Measurements from ENCODE around the gene HDAC9. TPM values are rescaled to one million over a fixed set of nuclear protein-coding genes. Genes with fewer than 3 reads are reported as not detected.

HDAC9 gene
- total and polyA plus RNA-seq, 2 of the 13 experiments (the other 11 are each of a cell fraction or from before 2014, with no cell fraction given), result 0.05 to 0.07 TPM

DNA sequence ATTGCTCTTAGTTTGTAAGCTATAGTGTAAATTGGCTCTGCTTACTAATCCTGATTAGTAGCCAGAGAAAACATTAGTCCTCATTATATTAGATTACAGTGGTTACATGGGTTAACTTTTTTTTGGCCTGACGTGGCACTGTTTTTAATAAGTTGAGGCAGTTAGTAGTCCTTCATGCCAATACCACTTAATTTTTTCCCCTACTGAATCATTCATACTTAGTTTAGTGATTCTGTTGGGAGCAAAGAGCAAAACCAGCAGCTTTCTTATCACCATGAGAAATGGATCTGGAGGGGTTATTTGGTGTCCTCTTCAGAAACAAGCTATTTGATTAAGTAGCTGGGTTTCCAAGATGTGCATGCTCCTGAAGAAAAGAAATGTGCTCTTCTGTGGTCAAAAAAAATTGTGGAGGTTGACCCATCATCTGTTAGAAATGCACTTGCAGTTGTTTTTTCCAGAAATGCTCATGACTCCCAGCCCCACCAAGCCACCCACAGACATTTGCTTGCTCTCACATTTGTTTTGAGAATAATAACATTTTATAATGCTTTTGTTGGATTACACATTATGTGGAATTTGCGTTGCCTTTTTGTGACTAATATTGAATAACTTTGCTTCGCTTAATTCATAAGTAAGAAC lies 258.5 kb downstream of the HDAC9 start:
- WGBS (ENCODE audit: low lambda C conversion rate), result 4% methylated on average over 3 of the region's 3 CpGs
- Histone ChIP-seq H3K9ac (ENCODE audit: insufficient read depth, low read depth, low read length) (no peak overlapping the region), H3K27me3 (ENCODE audit: control insufficient read depth in 1 of 2, insufficient read depth in 2 of 2, low read length in 2 of 2) (no peaks in the 10 kb centered on the region), H3K27ac (ENCODE audit: extremely low read length, insufficient read depth, low read length) (no peak overlapping the region), H4K20me1 (ENCODE audit: insufficient read depth, low read length) (no peaks in the 10 kb centered on the region), H3K4me2 (ENCODE audit: low read depth, low read length) (no peak overlapping the region), H2AFZ (ENCODE audit: low read length) (no peak overlapping the region), H3K36me3 (replicated peaks in 1 of 2; ENCODE audit: control insufficient read depth in 1 of 2, insufficient read depth in 2 of 2, low read length in 2 of 2) (no peaks in the 10 kb centered on the region), H3K9me3 (ENCODE audit: low read length) (peaks cover 16% of the 10 kb centered on the region), H3K79me2 (ENCODE audit: insufficient read depth, low read length) (no peaks in the 10 kb centered on the region), H3K4me1 (ENCODE audit: insufficient read depth, low read length) (no peaks in the 10 kb centered on the region), H3K4me3 (replicated peaks in 1 of 3; ENCODE audit: insufficient read depth in 1 of 3, low read depth in 2 of 3, low read length in 3 of 3) (no peak overlapping the region)
- no peak for FAIRE-seq
- DNase-seq (ENCODE audit: low spot score), result no peak
- BruUV-seq (replicated peaks), result no TSS peak
- intact Hi-C loops (cut with micrococcal nuclease; ENCODE audit: unreplicated experiment), result loop anchor here (10.0 kb wide), 1 partner anchor 59 kb away; no protein-coding TSS in a partner anchor
- no peak for ATAC-seq
- ChIA-PET CTCF (ENCODE audit: low intra/inter-chr PET ratio, low total read pairs) (no interaction called here), POLR2A (no interaction called here)
- in situ Hi-C loops (cut with HindIII; ENCODE audit: extremely low pct_ligation_motif_present, low pct_unique_long_range_greater_than_20kb), result no loop called here
- no peak for TF ChIP-seq SIX1 (CRISPR knock-in tag; IDR thresholded peaks at IDR 0.05; ENCODE audit: borderline replicate concordance)
- TF ChIP-seq MAF1 (CRISPR knock-in tag; IDR thresholded peaks at IDR 0.05; ENCODE audit: borderline replicate concordance), result no peak
- no peak for TF ChIP-seq RORA (CRISPR knock-in tag; IDR thresholded peaks at IDR 0.05)
- no peak for TF ChIP-seq ZFAT (CRISPR knock-in tag; conservative IDR thresholded peaks at IDR 0.05)
- no peak for TF ChIP-seq ZBTB42 (CRISPR knock-in tag; IDR thresholded peaks at IDR 0.05)
- TF ChIP-seq, protein P1, sequence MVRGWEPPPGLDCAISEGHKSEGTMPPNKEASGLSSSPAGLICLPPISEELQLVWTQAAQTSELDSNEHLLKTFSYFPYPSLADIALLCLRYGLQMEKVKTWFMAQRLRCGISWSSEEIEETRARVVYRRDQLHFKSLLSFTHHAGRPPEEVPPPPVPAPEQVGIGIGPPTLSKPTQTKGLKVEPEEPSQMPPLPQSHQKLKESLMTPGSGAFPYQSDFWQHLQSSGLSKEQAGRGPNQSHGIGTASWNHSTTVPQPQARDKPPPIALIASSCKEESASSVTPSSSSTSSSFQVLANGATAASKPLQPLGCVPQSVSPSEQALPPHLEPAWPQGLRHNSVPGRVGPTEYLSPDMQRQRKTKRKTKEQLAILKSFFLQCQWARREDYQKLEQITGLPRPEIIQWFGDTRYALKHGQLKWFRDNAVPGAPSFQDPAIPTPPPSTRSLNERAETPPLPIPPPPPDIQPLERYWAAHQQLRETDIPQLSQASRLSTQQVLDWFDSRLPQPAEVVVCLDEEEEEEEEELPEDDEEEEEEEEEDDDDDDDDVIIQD (CRISPR knock-in tag; IDR thresholded peaks at IDR 0.05; ENCODE audit: low read depth), result no peak
- TF ChIP-seq, protein P2, sequence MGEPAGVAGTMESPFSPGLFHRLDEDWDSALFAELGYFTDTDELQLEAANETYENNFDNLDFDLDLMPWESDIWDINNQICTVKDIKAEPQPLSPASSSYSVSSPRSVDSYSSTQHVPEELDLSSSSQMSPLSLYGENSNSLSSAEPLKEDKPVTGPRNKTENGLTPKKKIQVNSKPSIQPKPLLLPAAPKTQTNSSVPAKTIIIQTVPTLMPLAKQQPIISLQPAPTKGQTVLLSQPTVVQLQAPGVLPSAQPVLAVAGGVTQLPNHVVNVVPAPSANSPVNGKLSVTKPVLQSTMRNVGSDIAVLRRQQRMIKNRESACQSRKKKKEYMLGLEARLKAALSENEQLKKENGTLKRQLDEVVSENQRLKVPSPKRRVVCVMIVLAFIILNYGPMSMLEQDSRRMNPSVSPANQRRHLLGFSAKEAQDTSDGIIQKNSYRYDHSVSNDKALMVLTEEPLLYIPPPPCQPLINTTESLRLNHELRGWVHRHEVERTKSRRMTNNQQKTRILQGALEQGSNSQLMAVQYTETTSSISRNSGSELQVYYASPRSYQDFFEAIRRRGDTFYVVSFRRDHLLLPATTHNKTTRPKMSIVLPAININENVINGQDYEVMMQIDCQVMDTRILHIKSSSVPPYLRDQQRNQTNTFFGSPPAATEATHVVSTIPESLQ (CRISPR knock-in tag; conservative IDR thresholded peaks at IDR 0.05), result no peak
- no peak for TF ChIP-seq KMT2A (CRISPR knock-in tag; IDR thresholded peaks at IDR 0.05)
- TF ChIP-seq HMG20B (CRISPR knock-in tag; conservative IDR thresholded peaks at IDR 0.05), result no peak
- TF ChIP-seq, protein P3, sequence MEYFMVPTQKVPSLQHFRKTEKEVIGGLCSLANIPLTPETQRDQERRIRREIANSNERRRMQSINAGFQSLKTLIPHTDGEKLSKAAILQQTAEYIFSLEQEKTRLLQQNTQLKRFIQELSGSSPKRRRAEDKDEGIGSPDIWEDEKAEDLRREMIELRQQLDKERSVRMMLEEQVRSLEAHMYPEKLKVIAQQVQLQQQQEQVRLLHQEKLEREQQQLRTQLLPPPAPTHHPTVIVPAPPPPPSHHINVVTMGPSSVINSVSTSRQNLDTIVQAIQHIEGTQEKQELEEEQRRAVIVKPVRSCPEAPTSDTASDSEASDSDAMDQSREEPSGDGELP (IDR thresholded peaks at IDR 0.05; ENCODE audit: borderline replicate concordance, low read depth), result no peak
- no peak for TF ChIP-seq MIXL1 (CRISPR knock-in tag; IDR thresholded peaks at IDR 0.05)
- TF ChIP-seq EED (CRISPR knock-in tag; IDR thresholded peaks at IDR 0.05), result no peak
- no peak for TF ChIP-seq ZNF143 (CRISPR knock-in tag; IDR thresholded peaks at IDR 0.05)
- no peak for TF ChIP-seq MEIS2 (CRISPR knock-in tag; IDR thresholded peaks at IDR 0.05)
- TF ChIP-seq, protein P4, sequence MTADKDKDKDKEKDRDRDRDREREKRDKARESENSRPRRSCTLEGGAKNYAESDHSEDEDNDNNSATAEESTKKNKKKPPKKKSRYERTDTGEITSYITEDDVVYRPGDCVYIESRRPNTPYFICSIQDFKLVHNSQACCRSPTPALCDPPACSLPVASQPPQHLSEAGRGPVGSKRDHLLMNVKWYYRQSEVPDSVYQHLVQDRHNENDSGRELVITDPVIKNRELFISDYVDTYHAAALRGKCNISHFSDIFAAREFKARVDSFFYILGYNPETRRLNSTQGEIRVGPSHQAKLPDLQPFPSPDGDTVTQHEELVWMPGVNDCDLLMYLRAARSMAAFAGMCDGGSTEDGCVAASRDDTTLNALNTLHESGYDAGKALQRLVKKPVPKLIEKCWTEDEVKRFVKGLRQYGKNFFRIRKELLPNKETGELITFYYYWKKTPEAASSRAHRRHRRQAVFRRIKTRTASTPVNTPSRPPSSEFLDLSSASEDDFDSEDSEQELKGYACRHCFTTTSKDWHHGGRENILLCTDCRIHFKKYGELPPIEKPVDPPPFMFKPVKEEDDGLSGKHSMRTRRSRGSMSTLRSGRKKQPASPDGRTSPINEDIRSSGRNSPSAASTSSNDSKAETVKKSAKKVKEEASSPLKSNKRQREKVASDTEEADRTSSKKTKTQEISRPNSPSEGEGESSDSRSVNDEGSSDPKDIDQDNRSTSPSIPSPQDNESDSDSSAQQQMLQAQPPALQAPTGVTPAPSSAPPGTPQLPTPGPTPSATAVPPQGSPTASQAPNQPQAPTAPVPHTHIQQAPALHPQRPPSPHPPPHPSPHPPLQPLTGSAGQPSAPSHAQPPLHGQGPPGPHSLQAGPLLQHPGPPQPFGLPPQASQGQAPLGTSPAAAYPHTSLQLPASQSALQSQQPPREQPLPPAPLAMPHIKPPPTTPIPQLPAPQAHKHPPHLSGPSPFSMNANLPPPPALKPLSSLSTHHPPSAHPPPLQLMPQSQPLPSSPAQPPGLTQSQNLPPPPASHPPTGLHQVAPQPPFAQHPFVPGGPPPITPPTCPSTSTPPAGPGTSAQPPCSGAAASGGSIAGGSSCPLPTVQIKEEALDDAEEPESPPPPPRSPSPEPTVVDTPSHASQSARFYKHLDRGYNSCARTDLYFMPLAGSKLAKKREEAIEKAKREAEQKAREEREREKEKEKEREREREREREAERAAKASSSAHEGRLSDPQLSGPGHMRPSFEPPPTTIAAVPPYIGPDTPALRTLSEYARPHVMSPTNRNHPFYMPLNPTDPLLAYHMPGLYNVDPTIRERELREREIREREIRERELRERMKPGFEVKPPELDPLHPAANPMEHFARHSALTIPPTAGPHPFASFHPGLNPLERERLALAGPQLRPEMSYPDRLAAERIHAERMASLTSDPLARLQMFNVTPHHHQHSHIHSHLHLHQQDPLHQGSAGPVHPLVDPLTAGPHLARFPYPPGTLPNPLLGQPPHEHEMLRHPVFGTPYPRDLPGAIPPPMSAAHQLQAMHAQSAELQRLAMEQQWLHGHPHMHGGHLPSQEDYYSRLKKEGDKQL (CRISPR knock-in tag; IDR thresholded peaks at IDR 0.05; ENCODE audit: low read depth), result no peak
- TF ChIP-seq U2AF1 (optimal IDR thresholded peaks at IDR 0.05; ENCODE audit: low read depth, low read length), result no peak
